Upper lobe of left lung (tissue), 4 donors: ENCODE measurements around the gene ISX.

Experiments
- CTCF ChIP-seq, 6 experiments: fragments of 450-650 bp in 4 of 6; fragments of 200-600 bp in 2 of 6; sonication (generic) in 2 of 6; IDR thresholded peaks; one replicate each; pipeline ENCODE4 v1.5.1; 2016 to 2019; ENCODE audit warnings: antibody characterized with exemption in 6 of 6
- EP300 ChIP-seq, 4 donors: sonication (generic); formaldehyde crosslinking; IDR thresholded peaks; one replicate each; pipeline ENCODE4 v1.5.1; 2017; ENCODE audit warnings: antibody characterized with exemption in 4 of 4, control low read depth in 2 of 4
- POLR2A ChIP-seq, 4 donors: fragments of 450-650 bp; IDR thresholded peaks; one replicate each; pipeline ENCODE4 v1.5.1; 2016 to 2017; ENCODE audit warnings: antibody characterized with exemption in 4 of 4, mild to moderate bottlenecking in 2 of 4
- POLR2AphosphoS5 ChIP-seq, 2 donors: sonication (generic); formaldehyde crosslinking; IDR thresholded peaks; one replicate each; pipeline ENCODE4 v1.5.1; 2017; ENCODE audit warnings: antibody characterized with exemption in 2 of 2

- no peak for TF ChIP-seq POLR2A (IDR thresholded peaks at IDR 0.05)
- TF ChIP-seq CTCF (IDR thresholded peaks at IDR 0.05): no peak
- no peak for TF ChIP-seq POLR2AphosphoS5 (IDR thresholded peaks at IDR 0.05)
- TF ChIP-seq EP300 (IDR thresholded peaks at IDR 0.05): no peak
These were observed 8.8 kb upstream of the ISX start for GRCh38 chr22:35057155-35057554.
